Stimulated activated CD8-positive, alpha-beta memory T cell treated with anti-CD3 and anti-CD28 coated beads, Interleukin-4, amount 100 ng/mL, for 1 hour (primary cell): Measurements from ENCODE around the gene MAD1L1.

Source experiments
- DNase-seq, 2 donors: peaks; one replicate each; pipeline ENCODE4 v3.0.0-alpha.2; 2020; ENCODE audit warnings: low read depth in 2 of 2, low spot score in 1 of 2

The MAD1L1 gene

DNA sequence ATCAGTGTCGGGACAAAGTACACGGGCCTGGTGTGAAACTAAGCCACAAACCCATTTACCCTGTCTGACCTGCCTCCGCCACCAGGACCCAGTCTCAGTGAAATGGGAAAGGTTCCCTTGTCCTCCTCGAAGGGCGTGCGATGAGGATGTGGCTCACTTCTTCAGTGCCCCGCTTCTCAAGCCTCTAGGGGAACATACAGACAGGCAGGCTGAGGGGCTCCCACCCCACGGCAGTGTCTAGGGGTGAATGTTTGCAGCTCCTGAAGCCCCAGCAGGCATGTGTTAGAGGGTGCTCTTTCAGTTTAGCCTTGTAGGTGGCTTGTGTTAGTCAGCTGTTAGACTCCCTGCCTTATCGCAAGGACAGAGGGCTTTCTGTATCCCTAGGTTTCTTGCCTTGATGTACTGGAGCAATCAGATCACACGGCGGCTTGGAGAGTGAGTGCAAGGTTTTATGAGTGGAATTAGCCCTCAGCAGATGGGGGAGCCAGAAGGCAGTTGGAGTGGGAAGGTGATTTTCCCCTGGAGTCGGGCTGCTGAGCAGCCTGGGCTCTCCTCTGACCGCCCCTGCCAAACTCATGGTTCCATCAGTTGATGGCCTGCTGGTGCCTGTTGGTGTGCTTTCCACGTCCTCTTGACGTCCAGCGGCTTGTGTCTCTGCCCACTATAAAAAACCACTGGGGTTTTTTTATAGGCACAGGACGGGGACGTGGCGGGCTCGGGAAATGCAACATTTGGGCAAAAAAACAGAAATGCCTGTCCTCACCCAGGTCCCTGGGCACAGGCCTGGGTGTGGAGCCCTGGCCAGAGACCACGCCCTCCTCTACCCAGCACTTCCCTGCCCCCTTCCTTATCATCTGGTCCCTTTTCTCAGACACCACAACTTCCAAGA is 10.0 kb upstream of the MAD1L1 start:
- DNase-seq: no peak

DNA sequence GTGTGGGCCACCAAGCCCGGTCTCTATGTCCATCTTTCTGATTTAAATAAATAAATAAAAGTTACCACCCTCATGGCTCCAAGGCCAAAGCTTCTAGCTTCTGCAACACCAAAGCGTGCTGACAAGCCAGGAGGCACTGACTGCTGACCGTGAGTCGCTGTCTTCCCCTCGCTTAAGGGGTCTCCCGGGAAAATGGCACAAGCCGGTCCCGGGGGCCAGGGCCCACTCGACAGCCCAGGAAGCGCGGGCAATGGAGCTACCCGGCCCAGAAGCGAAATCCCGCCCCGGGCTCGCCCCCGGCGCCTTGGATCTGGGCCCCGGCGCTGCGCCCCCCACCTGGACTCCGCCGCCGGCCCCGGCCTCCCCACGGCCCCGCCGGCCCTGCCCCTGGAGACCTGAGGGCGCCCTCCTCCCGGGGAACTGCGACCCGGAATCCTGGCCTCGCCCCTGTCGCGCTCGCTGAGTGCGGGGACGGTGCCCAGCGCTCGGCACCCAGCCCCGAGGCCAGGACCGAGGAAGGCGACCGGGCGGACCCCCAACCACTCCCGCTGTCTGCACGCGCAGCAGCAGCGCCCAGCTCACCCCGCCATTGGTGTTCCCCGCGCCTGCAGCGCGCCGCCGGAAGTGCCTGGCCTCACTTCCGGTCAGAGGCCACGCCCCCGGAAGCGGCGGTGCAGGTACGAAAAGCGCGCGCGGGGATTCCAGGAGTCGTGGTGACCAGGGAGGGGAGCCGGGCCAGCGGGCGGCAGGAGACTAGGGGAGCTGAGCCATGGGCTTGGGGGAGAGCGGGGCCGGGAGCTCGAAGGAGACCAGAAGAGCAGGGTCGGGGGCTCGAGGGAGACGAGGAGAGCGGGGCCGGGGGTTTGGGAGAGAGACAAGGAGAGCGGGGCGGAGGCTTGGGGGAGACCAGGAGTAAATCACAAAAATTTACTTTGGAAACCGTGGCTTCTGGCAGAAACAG is 9.1 kb upstream of the MAD1L1 start, which contains the start of the genes MRM2 and NUDT1:
TSS of gene MRM2 (minus strand) at position 626 of the 961 bp plus-strand sequence. CDS start at position 590, 36 bp downstream.
TSS of gene NUDT1 (plus strand) at position 647 of the 961 bp plus-strand sequence. CDS start 2,349 bp downstream, outside the sequence.
- peak; percentile 40 to 46 for DNase-seq

DNA sequence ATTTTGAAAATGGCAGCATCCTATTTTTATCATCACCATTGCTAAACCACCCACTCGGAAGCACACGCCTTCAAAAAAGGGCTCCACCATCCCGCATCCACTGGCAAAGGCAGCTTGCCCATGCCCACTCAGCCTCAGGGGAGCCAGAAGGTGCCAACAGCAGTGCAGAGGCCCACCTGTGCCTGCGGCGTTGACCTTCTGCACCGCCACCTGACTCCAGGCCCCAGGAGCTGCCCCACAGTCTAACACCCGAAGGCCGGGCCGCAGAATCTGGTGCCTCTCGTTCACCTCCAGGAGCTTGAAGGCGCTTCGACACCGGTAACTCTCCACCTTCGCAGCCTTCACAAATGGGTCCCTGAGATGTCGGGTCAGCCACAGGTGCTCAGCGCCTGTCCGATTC is 6.5 kb upstream of the MAD1L1 start:
- no peak for DNase-seq

DNA sequence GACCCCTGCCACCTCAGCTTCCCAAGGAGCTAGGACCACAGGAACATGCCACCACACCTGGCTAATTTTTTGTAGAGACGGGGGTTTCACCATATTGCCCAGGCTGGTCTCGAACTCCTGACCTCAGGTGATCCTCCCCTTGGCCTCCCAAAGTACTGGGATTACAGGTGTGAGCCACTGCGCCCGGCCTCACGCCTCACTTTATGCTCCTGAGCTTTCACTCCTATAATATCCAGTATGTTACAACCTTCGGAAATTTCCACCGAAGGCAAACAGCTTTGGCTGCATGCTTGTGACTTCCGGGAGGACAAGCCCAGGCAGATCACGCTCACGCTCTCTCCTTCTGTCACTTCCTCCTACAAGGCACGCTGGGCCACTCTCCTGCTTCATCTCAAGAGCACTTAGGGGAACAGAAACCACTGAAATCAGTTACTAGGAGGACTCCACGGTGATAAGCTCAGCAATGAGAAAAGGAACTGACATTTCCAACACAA is 4.4 kb upstream of the MAD1L1 start:
- no peak for DNase-seq

DNA sequence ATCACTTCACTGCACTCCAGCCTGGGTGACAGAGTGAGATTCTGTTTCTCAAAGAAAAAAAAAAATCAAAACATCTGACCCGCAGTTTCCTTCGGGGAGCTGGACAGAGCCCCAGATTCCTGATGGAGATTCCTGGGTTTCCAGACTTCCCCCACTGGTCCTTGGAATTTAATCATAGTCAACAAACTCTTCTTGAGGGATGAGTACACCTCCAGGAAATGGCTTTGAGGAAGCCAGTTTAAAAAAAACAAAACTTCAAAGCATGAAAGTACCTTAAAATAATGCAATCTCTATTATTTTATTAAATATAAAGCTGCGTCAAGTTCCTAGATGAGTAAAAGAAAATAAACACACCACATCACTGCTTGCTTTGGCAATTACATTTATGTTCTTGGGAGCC is 1.2 kb upstream of the MAD1L1 start:
- DNase-seq: no peak

DNA sequence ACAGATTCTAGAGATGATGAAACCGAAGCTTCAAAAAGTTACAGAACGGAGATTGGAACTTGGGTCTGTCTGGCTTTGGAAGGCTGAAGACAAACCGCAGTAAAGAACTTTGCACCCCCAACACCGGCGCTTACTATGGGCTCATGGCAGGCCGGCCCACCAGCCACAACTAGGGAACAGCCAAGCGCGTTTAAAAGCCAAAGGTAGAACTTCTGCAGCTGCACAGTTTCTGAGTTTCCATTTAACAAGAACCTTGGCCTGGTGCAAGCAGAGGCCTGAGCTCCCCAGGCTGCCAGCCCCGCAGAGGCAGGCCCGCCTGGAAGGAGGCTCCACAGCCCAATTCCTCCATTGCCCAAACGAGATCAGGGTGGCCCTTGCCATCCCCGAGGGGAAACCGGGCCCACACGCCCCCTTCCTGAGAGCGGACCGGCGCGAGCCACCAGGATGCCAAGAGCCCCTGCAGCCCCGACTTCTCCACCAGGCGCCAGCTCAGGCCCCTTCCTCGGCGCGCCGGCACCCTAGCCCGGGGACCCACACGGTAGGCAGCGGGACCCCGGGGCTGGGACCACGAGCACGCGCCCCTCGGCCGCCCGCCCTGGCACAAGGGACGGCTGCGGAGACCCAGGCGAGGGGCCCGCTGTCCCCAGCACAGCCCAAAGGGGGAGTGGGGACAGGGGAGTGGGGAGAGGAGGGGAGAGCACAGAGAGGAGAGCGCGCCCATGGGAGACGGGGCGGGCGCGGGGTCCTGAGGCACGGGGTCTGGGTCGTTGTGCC is 566 bp downstream of the MAD1L1 start:
- DNase-seq: no peak

DNA sequence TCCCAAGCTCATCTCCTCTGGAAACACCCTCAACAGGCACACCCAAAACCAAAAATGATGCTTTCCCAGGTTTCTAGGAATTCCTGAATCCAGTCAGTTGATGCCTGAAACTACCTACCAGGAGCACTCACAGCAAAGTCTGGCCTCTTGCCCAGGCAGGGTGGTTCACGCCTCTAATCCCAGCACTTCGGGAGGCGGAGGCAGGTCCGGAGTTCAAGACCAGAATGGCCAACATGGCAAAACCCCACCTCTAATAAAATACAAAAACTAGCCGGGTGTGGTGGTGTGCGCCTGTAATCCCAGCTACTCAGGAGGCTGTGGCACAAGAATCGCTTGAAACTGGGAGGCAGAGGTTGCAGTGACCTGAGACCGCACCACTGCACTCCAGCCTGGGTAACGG is 1.9 kb downstream of the MAD1L1 start:
- no peak for DNase-seq

DNA sequence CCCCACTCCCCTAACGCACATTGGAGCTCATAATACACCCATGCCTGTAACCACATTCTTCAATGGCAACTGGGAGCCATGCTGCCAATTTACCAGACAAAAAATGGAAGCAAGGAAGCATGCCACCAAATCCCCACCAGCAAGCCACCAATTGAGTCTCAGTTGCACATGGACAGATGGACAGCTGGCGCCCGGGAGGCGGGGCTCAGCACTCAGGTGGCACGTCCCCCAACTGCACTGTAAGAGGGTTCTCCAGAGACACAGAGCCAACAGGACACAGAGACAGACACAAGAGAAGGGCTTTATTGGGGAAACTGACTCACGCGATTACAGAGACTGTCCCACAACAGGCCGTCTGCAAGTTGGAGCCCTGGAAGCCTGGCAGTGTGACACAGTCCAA is 2.5 kb downstream of the MAD1L1 start:
- no peak for DNase-seq

DNA sequence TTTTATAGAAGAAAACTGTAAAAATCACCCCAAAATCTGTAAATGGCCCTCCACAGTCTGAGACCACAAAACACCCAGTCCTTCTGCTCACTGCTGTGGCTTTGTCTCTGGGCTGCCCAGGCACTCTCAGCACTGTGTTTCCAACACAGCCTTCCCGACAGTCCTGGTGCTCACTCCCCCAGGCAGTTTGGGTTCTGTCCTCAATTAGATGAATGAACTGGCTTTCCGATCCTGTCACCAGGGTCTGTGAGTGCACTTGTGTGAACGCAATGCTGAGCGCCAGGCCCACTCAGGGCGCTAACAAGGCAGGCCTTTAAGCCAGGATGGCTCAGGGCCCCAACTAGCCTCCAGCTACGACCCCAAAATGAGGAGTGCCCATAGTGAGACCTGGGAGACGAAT is 3.3 kb downstream of the MAD1L1 start:
- no peak for DNase-seq

DNA sequence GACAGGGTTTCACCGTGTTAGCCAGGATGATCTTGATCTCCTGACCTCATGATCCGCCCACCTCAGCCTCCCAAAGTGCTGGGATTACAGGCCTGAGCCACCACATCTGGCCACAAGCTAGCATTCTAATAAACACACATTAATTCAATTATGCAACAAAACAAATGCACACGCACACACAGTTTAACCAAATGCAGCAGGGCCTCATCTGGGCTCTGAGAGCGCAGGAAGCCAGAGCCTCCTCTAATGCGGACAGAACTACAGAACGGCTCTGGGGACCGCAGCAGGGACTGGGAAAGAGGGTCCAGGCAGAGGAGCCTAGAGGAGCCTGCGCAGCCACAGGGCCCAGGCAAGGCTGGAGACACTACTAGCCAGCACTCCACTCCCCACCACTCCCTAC is 3.8 kb downstream of the MAD1L1 start:
- DNase-seq: no peak

DNA sequence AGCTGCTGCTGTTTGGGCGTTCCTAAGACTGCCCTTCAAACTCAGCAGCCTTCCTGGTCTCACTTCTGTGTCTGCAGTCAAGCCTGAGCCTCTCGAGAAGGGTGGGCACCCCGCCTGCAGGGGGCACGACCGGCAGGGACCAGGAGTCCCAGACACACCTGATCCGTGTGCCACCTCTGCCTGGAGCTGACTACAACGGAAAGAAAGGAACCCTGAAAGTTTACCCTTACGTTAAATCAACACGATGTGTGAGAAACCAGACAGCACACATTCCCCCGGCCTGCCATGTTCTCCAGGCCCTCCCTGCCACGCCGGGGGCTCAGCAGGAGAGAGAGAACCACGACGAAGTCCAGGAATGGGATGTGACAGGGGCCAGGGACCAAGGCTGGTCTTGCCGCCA is 5.0 kb downstream of the MAD1L1 start:
- DNase-seq: no peak

DNA sequence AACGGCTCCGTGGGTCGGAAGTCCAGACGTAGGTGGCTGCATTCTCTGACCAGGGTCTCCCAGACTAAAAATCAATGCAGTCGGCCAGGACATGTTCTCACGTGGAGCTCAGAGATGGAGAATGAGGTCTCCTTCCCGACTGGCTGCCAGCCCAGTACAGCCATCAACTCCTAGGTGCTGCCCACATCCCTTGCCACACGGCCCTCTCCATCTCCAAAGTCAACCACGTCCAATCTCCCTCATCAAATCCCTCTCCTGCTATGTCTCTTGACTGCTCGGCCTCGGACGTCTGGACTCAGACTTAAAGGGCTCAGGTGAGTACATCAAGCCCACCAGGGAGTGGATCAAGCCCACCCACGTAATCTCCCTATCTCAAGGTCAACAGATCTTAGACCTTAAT is 6.9 kb downstream of the MAD1L1 start:
- no peak for DNase-seq

DNA sequence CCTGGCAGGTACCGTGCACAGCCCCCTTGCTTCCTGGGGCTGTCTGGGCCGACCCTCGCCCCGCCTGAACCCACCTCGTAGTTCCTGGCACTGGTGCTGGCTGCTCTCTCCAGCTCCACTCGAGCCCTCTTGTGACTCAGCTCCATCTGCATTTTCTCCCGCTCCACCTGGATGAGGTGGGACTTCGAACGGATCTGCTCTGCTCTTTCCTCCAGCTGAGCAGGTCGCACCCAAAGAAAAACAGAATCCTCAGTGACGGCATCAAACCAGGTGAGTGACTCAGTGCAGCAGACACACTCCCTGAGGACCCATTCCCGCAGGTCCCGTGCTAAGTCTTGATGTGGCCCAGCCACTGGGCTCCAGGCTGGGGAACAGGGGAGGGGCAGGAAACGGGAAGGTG is 7.4 kb downstream of the MAD1L1 start:
- no peak for DNase-seq

DNA sequence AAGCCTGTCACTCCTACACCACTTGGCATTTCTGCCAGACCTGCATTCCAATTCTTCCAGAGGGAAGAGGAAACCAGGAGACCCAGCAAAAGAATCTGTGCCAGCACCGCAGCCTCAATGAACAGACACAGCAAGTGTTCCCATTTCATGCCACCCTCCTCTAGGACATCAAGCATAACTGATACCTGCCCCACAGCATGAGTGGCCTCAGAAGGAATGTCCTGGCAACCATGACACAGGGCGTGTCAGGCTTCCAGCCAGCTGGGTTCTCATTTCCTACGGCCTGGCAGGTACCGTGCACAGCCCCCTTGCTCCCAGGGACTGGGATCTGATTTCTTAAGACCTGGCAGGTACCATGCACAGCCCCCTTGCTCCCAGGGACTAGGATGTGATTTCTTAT is 7.8 kb downstream of the MAD1L1 start:
- DNase-seq: no peak

DNA sequence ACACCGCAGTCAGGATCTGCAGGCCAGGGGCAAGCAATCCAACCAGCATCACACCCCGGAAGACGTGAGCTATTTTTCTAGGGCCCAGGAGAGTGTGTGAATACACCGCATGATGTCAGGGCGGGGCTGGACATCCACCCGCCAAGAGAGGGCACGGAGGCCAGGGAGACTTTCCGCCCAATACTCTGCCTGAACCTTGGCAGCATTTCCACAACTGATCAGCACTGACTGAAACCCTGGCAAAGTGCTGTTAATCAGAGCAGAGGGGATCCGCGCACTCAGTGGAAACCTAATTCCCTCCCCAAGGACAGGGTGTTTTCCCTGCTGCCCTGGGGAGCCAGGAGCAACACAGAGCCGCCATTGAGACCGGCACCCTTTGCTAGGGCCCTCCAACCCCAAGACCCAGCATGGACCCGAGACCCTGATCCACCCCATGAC is 8.2 kb downstream of the MAD1L1 start:
- DNase-seq: no peak

DNA sequence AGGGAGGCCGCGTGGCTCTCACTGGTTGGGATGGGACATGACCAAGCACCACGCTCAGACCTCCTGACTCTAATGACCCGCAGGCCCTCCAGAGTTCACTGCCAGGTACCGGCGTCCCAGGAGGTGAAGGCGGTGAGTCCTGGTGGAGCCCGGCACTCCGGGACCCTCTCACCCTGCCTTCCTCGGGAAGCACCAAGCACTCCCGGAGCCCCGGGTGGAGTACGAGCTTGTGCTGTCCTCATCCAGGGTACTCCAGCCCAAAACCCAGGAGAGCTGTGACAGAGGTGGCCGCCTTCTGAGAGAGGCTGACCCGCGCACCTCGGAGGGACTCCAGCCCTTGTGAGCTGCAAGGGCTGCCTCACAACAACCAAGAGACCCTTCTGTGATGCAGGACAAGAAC is 9.4 kb downstream of the MAD1L1 start:
- no peak for DNase-seq

DNA sequence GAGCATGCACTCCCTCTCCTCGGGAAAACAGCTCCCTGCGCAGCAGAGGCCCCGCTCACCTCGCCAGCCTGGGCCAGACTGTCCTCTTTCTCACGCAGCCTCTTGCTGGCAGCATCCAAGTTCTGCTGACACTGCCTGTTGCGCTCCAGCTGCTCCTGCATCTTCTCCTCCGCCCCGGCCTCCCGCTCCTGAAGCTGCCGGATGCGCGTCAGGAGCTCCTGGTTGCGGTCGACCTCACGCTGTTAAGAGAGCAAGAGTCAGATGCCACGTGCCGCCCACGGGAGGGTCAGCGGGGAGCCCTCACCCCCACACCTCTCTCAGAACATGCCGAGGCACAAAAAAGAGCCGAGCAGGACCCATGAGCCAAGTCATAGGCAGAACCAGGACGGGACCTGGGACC is 10.2 kb downstream of the MAD1L1 start:
- no peak for DNase-seq

DNA sequence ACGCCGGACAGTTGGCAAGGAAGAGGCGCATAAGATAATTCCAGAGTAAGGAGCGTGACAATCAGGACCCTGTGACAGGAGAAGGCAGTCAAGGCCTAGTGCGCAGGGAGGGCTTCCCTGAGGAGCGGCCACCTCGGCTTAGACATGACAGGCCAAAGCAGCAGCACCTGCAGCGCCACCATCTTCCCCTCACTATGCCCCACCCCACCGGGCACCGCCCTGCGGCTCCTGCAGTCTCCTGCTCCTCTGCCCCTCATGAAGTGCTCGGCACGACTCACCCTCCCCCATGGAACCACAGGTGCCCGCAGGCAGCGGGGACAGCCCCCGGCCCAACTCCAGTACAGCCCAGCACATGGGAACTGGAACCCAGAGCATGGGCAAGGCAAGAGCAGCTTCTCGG is 11.8 kb downstream of the MAD1L1 start:
- DNase-seq: no peak

DNA sequence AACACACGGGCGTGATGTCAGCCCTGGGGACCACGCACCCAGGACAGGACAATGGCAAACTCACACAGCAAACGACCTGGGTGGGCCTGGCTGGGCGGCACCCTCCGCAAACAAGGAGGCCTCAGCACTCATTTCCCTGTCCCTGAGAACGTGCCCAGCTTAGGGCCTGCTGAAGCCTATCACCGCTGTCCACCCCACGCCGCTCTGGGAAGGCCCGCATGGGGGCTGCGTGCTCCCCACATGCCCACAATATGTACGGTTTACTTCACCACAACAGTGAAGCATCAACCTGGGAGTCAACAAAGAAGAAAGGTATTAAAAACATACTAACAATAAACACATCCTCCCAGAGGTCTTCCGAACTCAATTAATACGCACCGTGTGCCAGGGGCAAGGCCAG is 12.2 kb downstream of the MAD1L1 start:
- no peak for DNase-seq

DNA sequence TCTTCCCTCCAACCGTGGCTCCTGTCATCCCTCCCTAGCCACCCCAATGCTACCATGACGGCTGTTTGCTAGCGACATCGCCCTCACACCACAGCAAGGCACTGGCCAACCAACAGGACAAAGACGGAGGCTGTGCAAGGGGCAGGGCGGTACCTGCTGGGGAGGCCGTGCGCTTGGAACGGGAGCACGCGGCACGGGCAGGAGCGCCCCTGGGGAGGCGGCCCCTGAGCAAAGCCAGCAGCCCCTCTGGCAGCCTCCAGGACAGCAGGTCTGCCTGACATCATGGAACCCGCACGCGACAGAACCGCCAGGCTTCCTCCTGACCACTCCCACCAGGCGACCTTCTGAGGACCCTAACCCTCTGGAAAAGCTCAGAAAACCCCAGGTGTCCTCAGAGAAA is 12.7 kb downstream of the MAD1L1 start:
- DNase-seq: no peak

DNA sequence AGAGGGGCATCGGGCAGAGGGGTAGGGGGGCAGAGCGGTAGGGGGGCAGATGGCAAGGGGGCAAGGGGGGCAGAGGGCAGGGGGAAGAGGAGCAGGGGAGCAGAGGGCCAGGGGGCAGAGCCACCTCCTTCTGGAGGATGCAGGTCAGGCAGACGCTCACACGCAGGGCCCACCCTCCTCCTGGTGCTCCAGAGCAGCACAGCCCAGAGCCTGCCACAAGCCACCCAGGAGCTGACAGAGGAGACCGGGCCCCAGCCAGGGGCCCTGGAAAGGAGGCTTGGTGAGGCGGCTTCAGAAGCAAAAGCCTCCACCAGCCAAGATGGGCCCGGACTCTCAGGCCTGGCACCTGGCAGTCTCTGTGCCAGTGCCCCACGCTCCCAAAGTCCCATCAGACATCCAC is 13.1 kb downstream of the MAD1L1 start:
- DNase-seq: no peak
